HFFc6 (cell line): ENCODE results near the gene TUNAR. TPM values are rescaled to one million over a fixed set of nuclear protein-coding genes. Genes with fewer than 3 reads are reported as not detected.

Experiments
- DNase-seq: peaks from one replicate; pipeline ENCODE4 v3.0.0-alpha.2; 2018
- H3K27ac Mint-ChIP-seq: 2 replicates; pipeline ENCODE4 v1.8.0; 2020; ENCODE audit warnings: mild to moderate bottlenecking, mixed read lengths
- H3K27me3 Mint-ChIP-seq: 2 replicates; pipeline ENCODE4 v1.8.0; 2021; ENCODE audit warnings: mild to moderate bottlenecking, moderate library complexity, mixed read lengths; ENCODE audit not compliant: insufficient read depth
- H3K36me3 Mint-ChIP-seq: 2 replicates; pipeline ENCODE4 v1.8.0; 2021; ENCODE audit warnings: low read depth, mixed read lengths
- H3K4me1 Mint-ChIP-seq: 2 replicates; pipeline ENCODE4 v1.8.0; 2020; ENCODE audit warnings: low read depth, mixed read lengths
- H3K4me3 Mint-ChIP-seq: 2 replicates; pipeline ENCODE4 v1.8.0; 2020; ENCODE audit warnings: mild to moderate bottlenecking, moderate library complexity, mixed read lengths
- H3K9me3 Mint-ChIP-seq: 2 replicates; pipeline ENCODE4 v1.8.0; 2020; ENCODE audit warnings: mild to moderate bottlenecking, mixed read lengths
- CTCF ChIP-seq: fragments of 200-600 bp; sonication (generic); IDR thresholded peaks from 2 replicates; pipeline ENCODE4 v1.5.0; 2021; ENCODE audit warnings: antibody characterized with exemption, mild to moderate bottlenecking
- total RNA-seq, 6 experiments: library from RNA; stranded (reverse); fragmentation: NEBNext Ultra II Directional; extraction: Animal tissue kit (Norgen Biotek cat#: 25700); gene quantifications; 2 replicates in 1 of 6; 3 replicates in 5 of 6; pipeline ENCODE4 v1.2.3, GENCODE V29; 2021

TUNAR gene
- total RNA-seq, 6 experiments from 2014 or later: not detected

- H3K27me3 Mint-ChIP-seq: no peaks in the 10 kb centered on the region
- no peak overlapping the region for H3K27ac Mint-ChIP-seq
- H3K36me3 Mint-ChIP-seq: no peaks in the 10 kb centered on the region
- H3K4me1 Mint-ChIP-seq: no peaks in the 10 kb centered on the region
- H3K4me3 Mint-ChIP-seq: no peak overlapping the region
- TF ChIP-seq CTCF: no peak
- DNase-seq: no peak
- H3K9me3 Mint-ChIP-seq: peaks cover 26% of the 10 kb centered on the region
Measured at GRCh38 chr14:95855606-95856005, 21.0 kb upstream of the TUNAR start.

DNA sequence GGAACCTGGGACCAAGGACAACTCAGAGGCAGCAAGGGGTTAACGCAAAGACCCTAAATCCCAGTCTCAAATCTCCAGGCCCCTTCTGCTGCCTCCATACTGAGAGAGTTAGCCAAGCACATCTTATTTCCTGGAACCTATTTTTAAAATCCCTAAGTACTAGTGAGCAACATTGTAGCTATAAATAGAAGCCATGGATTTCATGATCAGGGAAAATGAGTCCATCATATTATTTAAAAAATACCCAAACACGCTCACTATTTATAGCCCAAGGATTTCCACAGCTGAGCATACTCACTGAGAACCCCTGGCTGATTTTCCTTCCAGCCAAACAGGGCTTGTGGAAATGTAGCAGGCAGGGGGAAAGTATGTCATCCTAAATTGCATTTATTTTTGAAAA is 19.4 kb upstream of the TUNAR start:
- Mint-ChIP-seq H3K9me3 (peaks cover 21% of the 10 kb centered on the region), H3K36me3 (no peaks in the 10 kb centered on the region), H3K4me1 (no peaks in the 10 kb centered on the region), H3K27ac (no peak overlapping the region), H3K27me3 (no peaks in the 10 kb centered on the region), H3K4me3 (no peak overlapping the region)
- TF ChIP-seq CTCF: no peak
- no peak for DNase-seq

- DNase-seq: no peak
- no peaks in the 10 kb centered on the region for H3K27me3 Mint-ChIP-seq
- TF ChIP-seq CTCF: no peak
- H3K36me3 Mint-ChIP-seq: no peaks in the 10 kb centered on the region
- H3K9me3 Mint-ChIP-seq: peaks cover 21% of the 10 kb centered on the region
- H3K4me3 Mint-ChIP-seq: no peak overlapping the region
- no peak overlapping the region for H3K27ac Mint-ChIP-seq
- no peaks in the 10 kb centered on the region for H3K4me1 Mint-ChIP-seq
Measured at GRCh38 chr14:95858893-95859292, 17.7 kb upstream of the TUNAR start.

DNA sequence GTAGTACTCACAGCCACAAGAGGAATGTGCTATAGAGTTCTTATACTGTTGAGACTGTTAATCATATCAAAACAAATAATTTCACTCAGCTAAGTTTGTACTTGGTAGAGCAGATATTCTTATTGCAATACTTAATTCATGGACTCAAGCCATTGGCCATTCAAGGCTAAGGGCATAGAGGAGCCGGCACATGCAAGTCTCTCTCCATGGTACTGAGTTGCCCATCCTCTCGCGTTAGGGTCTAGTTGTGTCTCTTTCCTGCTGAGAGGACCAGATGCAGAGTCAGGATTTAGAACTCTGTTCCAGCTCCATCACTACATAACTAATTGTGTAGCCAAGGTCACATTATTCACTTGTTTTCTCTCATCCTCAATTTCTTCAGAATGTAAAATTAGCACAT is 14.4 kb upstream of the TUNAR start:
- no peak overlapping the region for H3K4me3 Mint-ChIP-seq
- no peaks in the 10 kb centered on the region; the same call in 1 of the 2 replicates for H3K27me3 Mint-ChIP-seq
- no peak for DNase-seq
- peaks cover 15% of the 10 kb centered on the region for H3K9me3 Mint-ChIP-seq
- H3K27ac Mint-ChIP-seq: no peak overlapping the region
- H3K4me1 Mint-ChIP-seq: no peaks in the 10 kb centered on the region
- no peak for TF ChIP-seq CTCF
- no peaks in the 10 kb centered on the region for H3K36me3 Mint-ChIP-seq

GRCh38 chr14:95863295-95863694 is 13.3 kb upstream of the TUNAR start:
- DNase-seq: no peak
- H3K4me3 Mint-ChIP-seq: no peak overlapping the region
- no peaks in the 10 kb centered on the region; the same call in 1 of the 2 replicates for H3K27me3 Mint-ChIP-seq
- H3K9me3 Mint-ChIP-seq: peaks cover 9% of the 10 kb centered on the region
- no peaks in the 10 kb centered on the region for H3K36me3 Mint-ChIP-seq
- H3K4me1 Mint-ChIP-seq: no peaks in the 10 kb centered on the region
- no peak overlapping the region for H3K27ac Mint-ChIP-seq
- TF ChIP-seq CTCF: no peak

- Mint-ChIP-seq H3K27ac (no peak overlapping the region), H3K27me3 (peaks cover 4% of the 10 kb centered on the region), H3K4me3 (no peak overlapping the region), H3K36me3 (no peaks in the 10 kb centered on the region), H3K9me3 (no peaks in the 10 kb centered on the region; the same call in 1 of the 2 replicates), H3K4me1 (no peaks in the 10 kb centered on the region)
- no peak for TF ChIP-seq CTCF
- no peak for DNase-seq
Measured at GRCh38 chr14:95869776-95870175, 6.9 kb upstream of the TUNAR start.
